Head of caudate nucleus (tissue), 42 donors: Measurements from ENCODE around the gene DPYD.

ENCODE experiments used
- DNase-seq, 42 donors: peaks; one replicate each; pipeline versions ENCODE4 v3.0.0 to v3.0.0-alpha.2; 2020 to 2021; ENCODE audit warnings: mixed read lengths in 7 of 42
- intact Hi-C: fragments of 100-400 bp; cut with DNase I; formaldehyde crosslinking; loops from one replicate; pipeline ENCODE4 v1.15.0; 2022

DPYD gene

GRCh38 chr1:97593192-97593591 is 327.6 kb downstream of the DPYD start:
- peak in 9 of 42 donors; percentile 4 to 39 (median 12) for DNase-seq
- intact Hi-C loops, result no loop called here

GRCh38 chr1:97588772-97589171 is 332.1 kb downstream of the DPYD start:
- intact Hi-C loops, result no loop called here
- no peak for DNase-seq

GRCh38 chr1:97581614-97582051 is 339.2 kb downstream of the DPYD start:
- no peak for DNase-seq
- intact Hi-C loops, result no loop called here

- intact Hi-C loops, result no loop called here
- no peak for DNase-seq
Measured at GRCh38 chr1:97577613-97578012, 343.2 kb downstream of the DPYD start.

- intact Hi-C loops, result no loop called here
- no peak for DNase-seq
Measured at GRCh38 chr1:97573553-97573952, 347.3 kb downstream of the DPYD start.

- intact Hi-C loops, result no loop called here
- no peak for DNase-seq
Measured at GRCh38 chr1:97572561-97572960, 348.3 kb downstream of the DPYD start.

- intact Hi-C loops, result no loop called here
- DNase-seq, result no peak
Measured at GRCh38 chr1:97571760-97572159, 349.1 kb downstream of the DPYD start.

GRCh38 chr1:97570691-97571090 is 350.1 kb downstream of the DPYD start:
- intact Hi-C loops, result no loop called here
- DNase-seq, result no peak

GRCh38 chr1:97567000-97567749 is 353.7 kb downstream of the DPYD start:
- intact Hi-C loops, result no loop called here
- no peak for DNase-seq

GRCh38 chr1:97565886-97566285 is 354.9 kb downstream of the DPYD start:
- intact Hi-C loops, result no loop called here
- peak in 32 of 42 donors; percentile 10 to 74 (median 36) for DNase-seq

- no peak for DNase-seq
- intact Hi-C loops, result no loop called here
Measured at GRCh38 chr1:97563926-97564325, 356.9 kb downstream of the DPYD start.

GRCh38 chr1:97562081-97562480 is 358.8 kb downstream of the DPYD start:
- intact Hi-C loops, result no loop called here
- DNase-seq, result no peak

- intact Hi-C loops, result no loop called here
- DNase-seq, result no peak
Measured at GRCh38 chr1:97560714-97561113, 360.1 kb downstream of the DPYD start.

GRCh38 chr1:97553971-97554370 is 366.9 kb downstream of the DPYD start:
- intact Hi-C loops, result no loop called here
- no peak for DNase-seq

- no peak for DNase-seq
- intact Hi-C loops, result no loop called here
Measured at GRCh38 chr1:97551113-97551512, 369.7 kb downstream of the DPYD start.

- DNase-seq, result no peak
- intact Hi-C loops, result no loop called here
Measured at GRCh38 chr1:97545446-97545845, 375.4 kb downstream of the DPYD start.

- intact Hi-C loops, result no loop called here
- DNase-seq, result no peak
Measured at GRCh38 chr1:97540346-97540888, 380.4 kb downstream of the DPYD start.

- DNase-seq, result no peak
- intact Hi-C loops, result no loop called here
Measured at GRCh38 chr1:97538113-97538512, 382.7 kb downstream of the DPYD start.

- DNase-seq, result no peak
Measured at GRCh38 chr1:97533358-97533757, 387.5 kb downstream of the DPYD start.

GRCh38 chr1:97529600-97529999 is 391.2 kb downstream of the DPYD start:
- intact Hi-C loops, result no loop called here
- DNase-seq, result no peak

More at GRCh38 chr1:97533358-97533757, 387.5 kb downstream of the DPYD start:
- intact Hi-C loops, result no loop called here

- DNase-seq, result no peak
- intact Hi-C loops, result no loop called here
Measured at GRCh38 chr1:97524211-97524610, 396.6 kb downstream of the DPYD start.
